Neural crest cell (in vitro differentiated cells): ENCODE measurements around the gene RARB. TPM values are rescaled to one million over a fixed set of nuclear protein-coding genes. Genes with fewer than 3 reads are reported as not detected.
A peak's percentile ranks its signal among the peaks of the same experiment; 100 is the strongest.

Source experiments
- DNase-seq: peaks from one replicate; pipeline ENCODE4 v3.0.0; 2021; ENCODE audit warnings: low read depth, mixed read lengths, low spot score
- H3K27ac Mint-ChIP-seq: one replicate; pipeline ENCODE4 v1.8.0; 2021; ENCODE audit warnings: mild to moderate bottlenecking, mixed read lengths; ENCODE audit not compliant: unreplicated experiment
- H3K27me3 Mint-ChIP-seq: 2 replicates; pipeline ENCODE4 v1.8.0; 2021; ENCODE audit warnings: low read depth, mild to moderate bottlenecking, mixed read lengths
- H3K36me3 Mint-ChIP-seq: 2 replicates; pipeline ENCODE4 v1.8.0; 2021; ENCODE audit warnings: low read depth, mild to moderate bottlenecking, mixed read lengths
- H3K4me1 Mint-ChIP-seq: 2 replicates; pipeline ENCODE4 v1.8.0; 2021; ENCODE audit warnings: mixed read lengths
- H3K4me3 Mint-ChIP-seq: one replicate; pipeline ENCODE4 v1.8.0; 2021; ENCODE audit warnings: mild to moderate bottlenecking, mixed read lengths
- H3K9me3 Mint-ChIP-seq: 2 replicates; pipeline ENCODE4 v1.8.0; 2021; ENCODE audit warnings: mixed read lengths
- total RNA-seq: library from RNA; stranded (reverse); gene quantifications from 2 replicates; pipeline ENCODE4 v1.2.1, GENCODE V29; 2021
- TF ChIP-seq, protein P1 (sequence below): fragments of 200-600 bp; sonication (generic); conservative IDR thresholded peaks from 2 replicates; pipeline ENCODE4 v1.5.0; 2021; ENCODE audit warnings: antibody characterized with exemption, mild to moderate bottlenecking

The RARB gene
- total RNA-seq, 1 donor from 2014 or later = 0.98 TPM

DNA sequence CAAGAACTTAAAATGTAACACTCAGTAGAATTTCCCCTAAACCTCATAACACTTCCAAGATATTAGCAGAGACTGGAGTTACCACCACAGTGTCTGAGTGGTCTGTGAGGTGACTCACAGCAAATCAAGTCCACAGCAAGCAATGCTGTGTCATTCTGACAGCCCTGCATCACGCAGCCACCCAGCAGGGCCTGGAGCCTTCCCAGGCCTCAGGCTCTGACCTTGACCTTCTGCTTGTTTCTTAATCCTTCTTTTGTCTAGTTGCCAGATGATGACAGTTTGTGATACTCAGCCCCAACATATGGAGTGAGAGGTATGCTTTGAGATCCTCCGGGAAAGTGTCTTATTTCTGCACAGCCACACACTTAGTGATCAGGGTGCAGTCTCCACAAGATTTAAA is 154.2 kb downstream of the RARB start:
- no peaks in the 10 kb centered on the region for H3K27me3 Mint-ChIP-seq
- peak overlapping the region; percentile 7 for H3K4me3 Mint-ChIP-seq
- DNase-seq = peak; percentile 26
- no peaks in the 10 kb centered on the region for H3K36me3 Mint-ChIP-seq
- TF ChIP-seq, protein P1, sequence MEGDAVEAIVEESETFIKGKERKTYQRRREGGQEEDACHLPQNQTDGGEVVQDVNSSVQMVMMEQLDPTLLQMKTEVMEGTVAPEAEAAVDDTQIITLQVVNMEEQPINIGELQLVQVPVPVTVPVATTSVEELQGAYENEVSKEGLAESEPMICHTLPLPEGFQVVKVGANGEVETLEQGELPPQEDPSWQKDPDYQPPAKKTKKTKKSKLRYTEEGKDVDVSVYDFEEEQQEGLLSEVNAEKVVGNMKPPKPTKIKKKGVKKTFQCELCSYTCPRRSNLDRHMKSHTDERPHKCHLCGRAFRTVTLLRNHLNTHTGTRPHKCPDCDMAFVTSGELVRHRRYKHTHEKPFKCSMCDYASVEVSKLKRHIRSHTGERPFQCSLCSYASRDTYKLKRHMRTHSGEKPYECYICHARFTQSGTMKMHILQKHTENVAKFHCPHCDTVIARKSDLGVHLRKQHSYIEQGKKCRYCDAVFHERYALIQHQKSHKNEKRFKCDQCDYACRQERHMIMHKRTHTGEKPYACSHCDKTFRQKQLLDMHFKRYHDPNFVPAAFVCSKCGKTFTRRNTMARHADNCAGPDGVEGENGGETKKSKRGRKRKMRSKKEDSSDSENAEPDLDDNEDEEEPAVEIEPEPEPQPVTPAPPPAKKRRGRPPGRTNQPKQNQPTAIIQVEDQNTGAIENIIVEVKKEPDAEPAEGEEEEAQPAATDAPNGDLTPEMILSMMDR = no peak
- H3K4me1 Mint-ChIP-seq = peaks cover 39% of the 10 kb centered on the region
- no peaks in the 10 kb centered on the region for H3K9me3 Mint-ChIP-seq
- H3K27ac Mint-ChIP-seq = peak overlapping the region; percentile 95

DNA sequence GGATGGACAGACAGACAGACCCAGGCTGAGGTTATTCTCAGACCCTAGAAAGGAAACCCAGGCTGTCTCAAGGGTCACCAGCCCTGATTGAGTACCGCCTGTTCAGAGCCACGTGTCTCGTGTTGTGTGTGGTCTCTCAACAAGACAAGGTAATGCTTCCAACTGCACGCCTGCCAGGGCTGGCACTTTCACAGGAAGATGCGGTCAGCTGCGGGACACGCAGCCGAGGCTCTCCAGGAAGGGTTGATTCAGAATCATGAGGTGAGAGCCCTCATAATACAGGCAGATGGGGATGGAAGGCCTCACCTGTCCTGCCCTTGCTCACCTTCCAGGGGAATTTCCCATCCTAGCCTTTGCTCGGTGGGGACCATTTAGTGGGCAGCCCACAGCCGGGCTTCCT is 155.3 kb downstream of the RARB start:
- peak overlapping the region; percentile 19 for H3K27ac Mint-ChIP-seq
- no peak for DNase-seq
- TF ChIP-seq, protein P1 = no peak
- H3K27me3 Mint-ChIP-seq = no peaks in the 10 kb centered on the region
- H3K4me1 Mint-ChIP-seq = peaks cover 39% of the 10 kb centered on the region
- peaks cover 5% of the 10 kb centered on the region for H3K9me3 Mint-ChIP-seq
- H3K36me3 Mint-ChIP-seq = peaks cover 6% of the 10 kb centered on the region
- H3K4me3 Mint-ChIP-seq = no peak overlapping the region

DNA sequence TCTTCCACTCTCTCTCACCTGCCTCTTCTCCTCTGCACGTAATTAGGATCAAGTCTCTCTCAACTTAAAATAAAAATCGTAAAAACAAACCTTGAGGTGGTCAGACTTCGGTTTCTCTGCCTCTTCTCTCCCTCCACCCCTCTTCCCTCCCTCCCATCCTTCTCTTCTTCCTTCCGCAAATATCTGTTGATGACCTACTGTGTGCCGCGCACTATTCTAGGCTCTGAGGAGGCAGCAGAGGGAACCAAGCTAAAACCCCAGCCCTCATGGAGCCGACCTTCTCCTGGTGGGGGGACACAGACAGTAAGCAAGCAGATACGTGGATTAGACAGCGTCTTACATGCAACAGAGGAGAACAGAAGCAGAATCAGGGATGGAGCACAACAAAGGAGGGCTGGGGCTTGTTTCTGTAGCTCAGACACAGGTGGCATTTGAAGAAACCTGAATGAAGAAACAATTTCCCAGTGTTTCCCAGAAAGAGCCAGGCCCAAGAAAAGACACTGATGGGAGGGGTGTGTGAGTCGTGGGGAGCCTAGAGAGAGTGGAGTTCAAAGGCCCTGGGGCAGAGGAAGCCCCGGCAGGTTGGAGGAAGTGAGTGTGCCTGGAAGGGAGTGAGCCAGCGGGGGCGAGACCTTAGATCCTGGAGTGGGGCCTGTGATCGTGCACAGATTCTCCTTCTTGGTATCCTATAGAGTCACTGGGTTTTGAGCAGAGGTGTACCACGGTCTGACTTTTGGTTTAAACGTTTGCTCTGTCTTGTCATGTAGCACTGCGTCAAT is 156.1 kb downstream of the RARB start:
- Mint-ChIP-seq H3K4me1 (peaks cover 40% of the 10 kb centered on the region), H3K27me3 (no peaks in the 10 kb centered on the region), H3K27ac (peak overlapping the region; percentile 51), H3K36me3 (peaks cover 6% of the 10 kb centered on the region), H3K4me3 (peak overlapping the region; percentile 20), H3K9me3 (peaks cover 5% of the 10 kb centered on the region)
- TF ChIP-seq, protein P1 = no peak
- no peak for DNase-seq

DNA sequence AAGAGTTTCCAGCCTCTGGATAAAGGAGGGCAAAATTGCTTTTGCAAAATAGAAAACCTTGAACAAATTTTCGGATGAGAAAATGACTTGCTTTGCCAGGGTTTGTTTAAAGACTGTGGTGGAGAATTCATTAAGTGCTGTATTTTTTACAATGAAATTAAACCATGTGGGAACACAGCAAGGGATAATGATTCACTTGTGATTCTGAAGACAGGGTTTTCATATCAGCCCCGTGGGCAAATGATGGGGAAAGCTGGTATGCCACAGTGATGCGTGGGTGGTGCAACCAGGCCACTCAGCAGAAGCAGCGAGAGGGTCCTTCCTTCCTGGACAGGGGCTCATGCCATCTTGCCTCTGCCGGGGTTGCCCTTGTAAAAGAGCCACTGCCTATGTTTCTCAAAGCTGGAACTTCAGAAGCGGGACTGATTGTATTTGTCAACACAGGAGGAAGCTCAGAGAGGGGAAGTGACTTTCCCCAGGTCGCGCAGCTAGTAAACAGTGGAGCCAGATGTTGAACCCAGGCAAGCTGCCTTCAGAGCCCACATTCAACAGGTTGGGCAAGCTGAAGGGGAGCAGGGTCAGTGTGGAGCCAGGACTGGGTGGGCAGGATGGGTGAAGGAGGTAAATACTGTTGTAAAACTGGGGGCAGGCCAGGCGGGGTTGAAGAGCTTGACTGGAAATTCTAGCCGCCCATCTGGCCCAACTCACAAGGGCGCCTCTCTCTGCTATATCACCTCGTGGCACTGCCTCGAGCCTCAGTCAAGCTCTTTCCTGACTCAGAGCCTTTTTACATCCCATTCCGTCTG is 157.5 kb downstream of the RARB start:
- H3K36me3 Mint-ChIP-seq = peaks cover 9% of the 10 kb centered on the region
- H3K4me1 Mint-ChIP-seq = peaks cover 52% of the 10 kb centered on the region
- DNase-seq = no peak
- H3K9me3 Mint-ChIP-seq = peaks cover 8% of the 10 kb centered on the region
- peak overlapping the region; percentile 68 for H3K27ac Mint-ChIP-seq
- H3K27me3 Mint-ChIP-seq = no peaks in the 10 kb centered on the region
- H3K4me3 Mint-ChIP-seq = no peak overlapping the region
- TF ChIP-seq, protein P1 = no peak

DNA sequence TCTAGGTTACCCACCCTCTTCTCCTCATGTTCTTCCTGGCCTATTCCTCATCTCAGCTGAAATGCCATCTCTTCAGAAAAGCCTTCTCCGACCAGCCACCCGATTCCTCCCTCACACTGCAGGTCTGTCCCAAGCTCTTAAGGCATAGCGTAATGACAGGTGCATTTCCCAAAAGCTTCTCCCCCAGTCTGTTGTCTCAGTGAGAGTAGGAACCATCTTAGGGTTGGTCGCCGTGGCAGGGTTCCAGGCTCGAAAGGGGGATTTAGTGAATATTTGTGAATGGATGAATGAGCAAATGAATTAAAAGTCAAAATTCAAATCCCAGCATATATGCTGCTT is 158.1 kb downstream of the RARB start:
- TF ChIP-seq, protein P1 = no peak
- H3K4me3 Mint-ChIP-seq = no peak overlapping the region
- no peaks in the 10 kb centered on the region for H3K27me3 Mint-ChIP-seq
- no peak overlapping the region for H3K27ac Mint-ChIP-seq
- DNase-seq = no peak
- H3K36me3 Mint-ChIP-seq = peaks cover 9% of the 10 kb centered on the region
- H3K9me3 Mint-ChIP-seq = peaks cover 8% of the 10 kb centered on the region
- H3K4me1 Mint-ChIP-seq = peaks cover 52% of the 10 kb centered on the region
